ENCODE results near the gene SH2D3A. TPM values are rescaled to one million over a fixed set of nuclear protein-coding genes. Genes with fewer than 3 reads are reported as not detected.

Gene SH2D3A
- total and polyA plus RNA-seq, 10 donors = 7.5 to 17.1 (median 10.2) TPM

DNA sequence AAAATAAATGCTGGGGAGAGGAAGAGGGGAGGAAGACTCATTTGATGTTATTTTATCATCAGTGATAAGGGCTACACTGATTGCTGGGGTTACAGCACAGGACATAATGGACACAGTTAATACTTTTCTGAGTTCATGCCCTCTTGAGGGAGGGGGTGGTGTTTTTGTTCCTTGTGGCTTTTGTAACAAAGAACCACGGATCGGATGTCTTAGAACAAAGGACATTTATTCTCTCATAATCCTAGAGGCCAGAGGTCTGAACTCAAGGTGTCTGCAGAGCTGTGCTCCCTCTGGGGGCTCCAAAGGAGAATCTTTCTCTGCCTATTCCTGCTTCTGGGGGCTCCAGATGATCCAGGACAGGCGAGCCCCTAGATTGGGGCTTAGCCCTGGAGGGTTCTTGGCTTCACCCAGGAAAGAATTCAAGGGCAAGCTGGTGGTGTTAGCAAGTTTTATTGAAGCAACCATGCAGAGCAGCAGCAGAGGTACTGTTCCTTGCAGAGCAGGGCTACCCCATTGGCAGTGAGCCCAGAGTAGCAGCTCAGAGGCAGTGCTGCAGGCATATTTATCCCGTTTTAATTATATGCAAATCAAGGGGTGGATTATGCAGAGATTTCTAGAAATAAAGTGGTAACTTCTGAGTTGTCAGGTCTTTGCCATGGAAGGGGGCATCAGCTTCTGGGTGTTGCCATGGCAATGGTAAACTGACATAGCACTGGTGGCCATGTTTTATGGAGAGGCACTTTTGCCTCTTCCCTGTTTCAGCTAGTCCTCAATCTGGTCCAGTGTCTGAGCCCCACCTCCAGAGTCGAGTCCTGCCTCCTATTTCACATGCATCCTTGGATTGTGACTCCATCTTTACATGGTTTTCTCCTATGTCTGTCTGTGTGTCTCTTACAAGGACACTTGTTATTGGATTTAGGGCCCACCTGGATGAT lies 23.2 kb upstream of the SH2D3A start:
- H3K27ac ChIP-seq = peak overlapping the region in 1 of 8 donors; percentile 4
- WGBS, 5 donors = 64 to 75% (median 69%) methylated on average over 5 of the region's 5 CpGs
- H3K4me1 ChIP-seq = peaks cover 0 to 83% (median 9%) of the 10 kb centered on the region in 6 donors
- intact Hi-C loops (cut with DNase I; ENCODE audit: low total_unique reads) = no loop called here
- peaks cover 0 to 12% (median 10%) of the 10 kb centered on the region in 8 donors for H3K9me3 ChIP-seq
- no peak for DNase-seq
- H3K4me3 ChIP-seq = no peak overlapping the region
- no peaks in the 10 kb centered on the region for H3K27me3 ChIP-seq (replicated peaks in 1 of 7)
- TF ChIP-seq POLR2AphosphoS5 (IDR thresholded peaks at IDR 0.05) = no peak
- TF ChIP-seq, protein P1, sequence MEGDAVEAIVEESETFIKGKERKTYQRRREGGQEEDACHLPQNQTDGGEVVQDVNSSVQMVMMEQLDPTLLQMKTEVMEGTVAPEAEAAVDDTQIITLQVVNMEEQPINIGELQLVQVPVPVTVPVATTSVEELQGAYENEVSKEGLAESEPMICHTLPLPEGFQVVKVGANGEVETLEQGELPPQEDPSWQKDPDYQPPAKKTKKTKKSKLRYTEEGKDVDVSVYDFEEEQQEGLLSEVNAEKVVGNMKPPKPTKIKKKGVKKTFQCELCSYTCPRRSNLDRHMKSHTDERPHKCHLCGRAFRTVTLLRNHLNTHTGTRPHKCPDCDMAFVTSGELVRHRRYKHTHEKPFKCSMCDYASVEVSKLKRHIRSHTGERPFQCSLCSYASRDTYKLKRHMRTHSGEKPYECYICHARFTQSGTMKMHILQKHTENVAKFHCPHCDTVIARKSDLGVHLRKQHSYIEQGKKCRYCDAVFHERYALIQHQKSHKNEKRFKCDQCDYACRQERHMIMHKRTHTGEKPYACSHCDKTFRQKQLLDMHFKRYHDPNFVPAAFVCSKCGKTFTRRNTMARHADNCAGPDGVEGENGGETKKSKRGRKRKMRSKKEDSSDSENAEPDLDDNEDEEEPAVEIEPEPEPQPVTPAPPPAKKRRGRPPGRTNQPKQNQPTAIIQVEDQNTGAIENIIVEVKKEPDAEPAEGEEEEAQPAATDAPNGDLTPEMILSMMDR (IDR thresholded peaks at IDR 0.05 in 8 of 11, conservative IDR thresholded peaks at IDR 0.05 in 3 of 11) = no peak
- no peak for TF ChIP-seq POLR2A (IDR thresholded peaks at IDR 0.05)
- H3K36me3 ChIP-seq = peaks cover 0 to 90% (median 4%) of the 10 kb centered on the region in 6 donors

DNA sequence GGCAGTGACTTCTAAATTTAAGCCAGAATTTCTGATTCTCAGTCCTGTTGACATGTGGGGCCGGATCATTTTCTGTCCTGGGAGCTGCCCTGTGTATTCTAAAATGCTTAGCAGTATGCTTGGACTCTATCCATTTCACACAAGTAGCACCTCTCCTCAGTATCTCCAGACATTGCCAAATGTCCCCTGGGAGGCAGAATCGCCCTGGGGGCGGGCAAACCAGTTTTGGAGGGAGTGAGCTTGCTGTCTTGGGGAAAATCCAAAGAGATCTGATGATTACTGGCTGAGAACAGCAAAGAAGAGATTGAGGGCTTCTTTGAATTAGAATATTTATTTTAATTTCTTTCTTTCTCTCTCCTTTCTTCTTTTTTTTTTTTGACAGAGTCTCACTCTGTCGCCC lies 21.7 kb upstream of the SH2D3A start:
- Histone ChIP-seq H3K27me3 (replicated peaks in 1 of 7) (no peaks in the 10 kb centered on the region), H3K9me3 (no peaks in the 10 kb centered on the region), H3K27ac (peak overlapping the region in 1 of 8 donors; percentile 13), H3K36me3 (peaks cover 0 to 91% (median 15%) of the 10 kb centered on the region in 6 donors), H3K4me3 (no peak overlapping the region), H3K4me1 (peaks cover 0 to 83% (median 9%) of the 10 kb centered on the region in 6 donors)
- intact Hi-C loops (cut with DNase I; ENCODE audit: low total_unique reads) = no loop called here
- WGBS, 5 donors = 83 to 95% (median 89%) methylated on average over 4 of the region's 4 CpGs
- TF ChIP-seq, protein P1 (IDR thresholded peaks at IDR 0.05 in 8 of 11, conservative IDR thresholded peaks at IDR 0.05 in 3 of 11) = no peak
- TF ChIP-seq POLR2AphosphoS5 (IDR thresholded peaks at IDR 0.05) (no peak), POLR2A (IDR thresholded peaks at IDR 0.05) (no peak)
- no peak for DNase-seq

DNA sequence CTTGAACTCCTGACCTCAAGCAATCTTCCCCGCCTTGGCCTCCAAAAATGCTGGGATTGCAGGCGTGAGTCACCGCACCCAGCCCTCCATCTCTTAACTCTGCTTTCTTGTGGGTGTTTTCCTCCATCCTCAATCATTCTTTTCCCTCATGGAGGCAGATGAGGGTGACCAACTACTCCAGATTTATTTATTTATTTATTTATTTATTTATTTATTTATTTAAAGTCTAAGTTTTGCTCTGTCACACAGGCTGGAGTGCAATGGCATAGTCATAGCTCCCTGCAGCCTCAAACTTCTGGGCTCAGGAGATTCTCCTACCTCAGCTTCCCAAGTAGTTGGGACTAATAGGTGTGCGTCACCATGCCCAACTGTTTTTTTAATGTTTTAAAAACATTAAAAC lies 20.2 kb upstream of the SH2D3A start:
- no peaks in the 10 kb centered on the region for H3K9me3 ChIP-seq
- 83 to 98% (median 94%) methylated on average over 4 of the region's 4 CpGs for WGBS, 5 donors
- peaks cover 0 to 93% (median 15%) of the 10 kb centered on the region in 6 donors for H3K36me3 ChIP-seq
- H3K27me3 ChIP-seq (replicated peaks in 1 of 7) = no peaks in the 10 kb centered on the region
- H3K27ac ChIP-seq = no peak overlapping the region
- no peak overlapping the region for H3K4me3 ChIP-seq
- peaks cover 0 to 84% (median 13%) of the 10 kb centered on the region in 6 donors for H3K4me1 ChIP-seq
- intact Hi-C loops (cut with DNase I; ENCODE audit: low total_unique reads) = no loop called here
- DNase-seq = no peak
- TF ChIP-seq, protein P1 (IDR thresholded peaks at IDR 0.05 in 8 of 11, conservative IDR thresholded peaks at IDR 0.05 in 3 of 11) = no peak
- no peak for TF ChIP-seq POLR2AphosphoS5 (IDR thresholded peaks at IDR 0.05)
- no peak for TF ChIP-seq POLR2A (IDR thresholded peaks at IDR 0.05)

DNA sequence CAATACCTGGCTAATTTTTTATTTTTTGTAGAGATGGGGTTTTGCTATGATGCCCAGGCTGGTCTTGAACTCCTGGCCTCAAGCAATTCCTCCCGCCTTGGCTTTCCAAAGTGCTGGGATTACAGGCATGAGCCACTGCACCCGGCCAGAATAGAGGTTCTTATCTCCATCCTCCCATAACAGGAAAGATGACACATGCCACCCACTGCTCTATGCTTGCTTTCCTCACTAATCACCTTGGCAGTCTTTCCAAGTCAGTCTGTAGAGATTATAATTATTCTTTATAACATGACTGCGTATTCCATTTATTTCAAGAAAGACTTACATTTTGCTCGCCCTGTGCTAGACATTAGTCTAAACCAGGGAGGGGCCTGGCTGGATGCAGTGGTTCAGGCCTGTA lies 12.0 kb upstream of the SH2D3A start:
- Histone ChIP-seq H3K36me3 (peaks cover 0 to 76% (median 7%) of the 10 kb centered on the region in 6 donors), H3K27ac (no peak overlapping the region), H3K27me3 (replicated peaks in 1 of 7) (no peaks in the 10 kb centered on the region), H3K4me3 (no peak overlapping the region), H3K9me3 (no peaks in the 10 kb centered on the region), H3K4me1 (peaks cover 6 to 77% (median 41%) of the 10 kb centered on the region in 6 donors)
- TF ChIP-seq POLR2AphosphoS5 (IDR thresholded peaks at IDR 0.05) (no peak), POLR2A (IDR thresholded peaks at IDR 0.05) (no peak)
- no peak for DNase-seq
- intact Hi-C loops (cut with DNase I; ENCODE audit: low total_unique reads) = no loop called here
- 64 to 86% (median 81%) methylated on average over 4 of the region's 4 CpGs for WGBS, 5 donors

Data from spleen (tissue), 11 donors.